A549 treated with CpdA at 1 μM for 4 hours (cell line): ENCODE results near the gene EIF4A2. TPM values are rescaled to one million over a fixed set of nuclear protein-coding genes. Genes with fewer than 3 reads are reported as not detected.

ENCODE experiments used
- total RNA-seq: library from RNA; stranded (reverse); fragments of 200-300 nt; extraction: Qiagen RNA extraction; gene quantifications from 5 replicates; pipeline ENCODE4 v1.2.3, GENCODE V29; 2022; ENCODE audit warnings: low read depth

EIF4A2 gene
- 133 to 149 TPM (median 136 TPM) in 5 replicates for total RNA-seq

DNA sequence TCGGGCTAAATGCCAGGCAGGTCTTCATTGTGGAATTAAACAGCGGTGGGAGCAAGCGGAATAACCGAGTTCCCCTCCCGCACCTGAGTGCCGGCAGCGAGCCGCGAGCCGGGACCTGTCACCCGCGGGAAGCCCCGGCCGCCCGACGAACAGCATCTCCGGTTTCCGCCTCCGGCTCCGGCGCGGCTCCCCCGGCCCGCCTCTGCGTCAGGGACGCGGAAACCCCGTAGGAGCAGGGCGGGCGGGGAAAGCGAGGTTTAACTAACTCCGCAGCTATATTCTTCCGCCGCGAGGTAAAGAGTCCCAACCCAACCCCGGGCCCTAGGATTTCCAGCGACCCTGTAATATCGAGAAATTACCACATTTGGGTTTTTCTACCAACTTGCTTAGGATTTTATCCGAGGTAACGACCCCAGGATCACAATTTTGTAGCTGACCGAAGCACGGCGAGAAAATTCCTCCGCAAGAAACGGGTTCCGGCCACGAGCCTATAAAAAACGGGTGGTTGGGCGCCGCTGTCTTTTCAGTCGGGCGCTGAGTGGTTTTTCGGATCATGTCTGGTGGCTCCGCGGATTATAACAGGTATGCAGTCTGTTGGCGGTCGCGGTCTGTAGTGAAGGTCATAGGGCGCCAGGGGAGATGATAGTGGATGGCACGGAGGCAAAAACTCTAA lies at the start of gene EIF4A2:
TSS of gene EIF4A2 (plus strand) at position 520 of the 673 bp plus-strand sequence. CDS start at position 554, 34 bp downstream.

DNA sequence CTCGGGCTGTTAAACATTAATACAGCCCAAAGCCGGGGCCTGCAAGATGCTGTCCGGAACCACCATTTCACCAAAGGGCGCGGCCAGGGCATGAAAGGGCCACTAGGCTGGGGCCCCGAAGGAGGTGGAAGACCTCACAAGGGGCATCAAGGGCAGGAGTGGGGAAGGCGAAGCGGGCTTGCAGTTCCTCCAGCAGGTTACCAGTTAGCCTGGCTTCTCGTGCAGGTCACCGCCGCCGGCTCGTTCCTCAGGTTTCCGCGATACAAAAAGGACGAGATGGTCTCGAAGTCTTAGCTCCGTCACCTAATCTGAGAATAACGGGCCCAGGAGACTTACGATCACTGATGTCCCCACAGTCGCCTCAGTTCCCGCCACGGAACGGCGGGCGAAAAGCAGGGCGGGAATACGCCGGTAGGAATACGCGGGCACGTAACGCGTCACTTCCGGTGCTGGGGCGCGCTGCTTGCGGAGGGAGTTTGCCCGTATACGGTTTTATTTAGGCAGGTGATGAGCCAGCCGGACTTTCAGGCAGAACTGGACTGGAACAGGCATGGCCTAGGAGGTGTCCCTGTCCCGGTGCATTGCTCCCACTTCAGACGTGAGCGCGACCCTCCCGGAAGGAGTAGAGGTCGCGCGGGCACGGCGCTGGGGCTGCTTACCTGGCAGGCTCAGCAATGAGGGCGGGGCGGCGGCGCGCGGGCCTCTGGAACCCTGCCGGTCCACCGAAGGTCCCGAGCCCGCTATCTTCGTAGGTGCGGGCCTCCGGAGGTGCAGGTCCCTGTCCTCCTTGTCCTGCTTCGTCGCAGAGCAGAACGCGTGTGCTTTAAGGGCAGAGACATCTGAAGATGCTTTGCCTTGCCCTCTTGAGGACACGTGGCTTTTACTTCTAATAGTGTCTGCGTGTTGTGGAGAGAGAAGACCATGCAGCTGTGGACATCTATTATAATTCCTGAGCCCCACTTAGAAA lies 23.0 kb downstream of the EIF4A2 start, which contains the start of gene RFC4:
TSS of gene RFC4 (minus strand) at position 394 of the 967 bp plus-strand sequence. CDS start 1,769 bp downstream, outside the sequence.

Other genes starting within 250 kb of the EIF4A2 start
- 0.49 to 1.2 TPM (median 0.67 TPM) in 5 replicates for gene CRYGS, start 239.2 kb upstream of the EIF4A2 start, total RNA-seq
- 5.4 to 6.7 TPM (median 6.6 TPM) in 5 replicates for gene TBCCD1, start 216.2 kb upstream of the EIF4A2 start, total RNA-seq
- 61.3 to 74.1 TPM (median 65.1 TPM) in 5 replicates for gene DNAJB11, start 212.9 kb upstream of the EIF4A2 start, total RNA-seq
- 0.09 to 0.12 TPM (median 0.11 TPM) in 3 of 5 replicates, not detected in the others for gene AHSG, start 170.5 kb upstream of the EIF4A2 start, total RNA-seq
- gene FETUB, start 143.2 kb upstream of the EIF4A2 start, total RNA-seq, result 0.05 to 0.13 TPM in 2 of 5 replicates, not detected in the others
- 0.02 TPM in 1 of 5 replicates, not detected in the others for gene HRG, start 117.6 kb upstream of the EIF4A2 start, total RNA-seq
- gene KNG1, start 66.2 kb upstream of the EIF4A2 start, total RNA-seq, result not detected in 5 replicates
- 44.1 to 73.6 TPM (median 48.1 TPM) in 5 replicates for gene RFC4, start 22.9 kb downstream of the EIF4A2 start, total RNA-seq
- gene ADIPOQ, start 59.1 kb downstream of the EIF4A2 start, total RNA-seq, result not detected in 5 replicates
- gene ST6GAL1, start 146.9 kb downstream of the EIF4A2 start, total RNA-seq, result 2.3 to 4.1 TPM (median 3.4 TPM) in 5 replicates